H1 (cell line): ENCODE data around the gene TUBB2B.

Experiments
- CEBPB ChIP-seq: IDR thresholded peaks from 2 replicates; pipeline ENCODE4 v1.6.1; 2012; ENCODE audit warnings: low read depth, low read length
- CTCF ChIP-seq, 3 experiments: IDR thresholded peaks; 1 replicate in 2 of 3; 2 replicates in 1 of 3; pipeline versions ENCODE4 v1.5.1 to v1.6.1; 2011; ENCODE audit warnings: low read length in 3 of 3, mild to moderate bottlenecking in 3 of 3, inconsistent platforms in 2 of 3, low read depth in 1 of 3, moderate library complexity in 1 of 3; ENCODE audit not compliant: insufficient read depth in 1 of 3; ENCODE audit errors: control extremely low read depth in 1 of 3
- NRF1 ChIP-seq: IDR thresholded peaks from 2 replicates; pipeline ENCODE4 v1.6.1; 2011; ENCODE audit warnings: mild to moderate bottlenecking, low read depth, low read length, improper control_type of control experiment
- TEAD4 ChIP-seq: IDR thresholded peaks from 2 replicates; pipeline ENCODE4 v1.6.1; 2012; ENCODE audit warnings: low read depth, low read length, inconsistent platforms, mixed read lengths
- YY1 ChIP-seq: IDR thresholded peaks from 2 replicates; pipeline ENCODE4 v1.6.1; 2011; ENCODE audit warnings: low read depth, mild to moderate bottlenecking, low read length

DNA sequence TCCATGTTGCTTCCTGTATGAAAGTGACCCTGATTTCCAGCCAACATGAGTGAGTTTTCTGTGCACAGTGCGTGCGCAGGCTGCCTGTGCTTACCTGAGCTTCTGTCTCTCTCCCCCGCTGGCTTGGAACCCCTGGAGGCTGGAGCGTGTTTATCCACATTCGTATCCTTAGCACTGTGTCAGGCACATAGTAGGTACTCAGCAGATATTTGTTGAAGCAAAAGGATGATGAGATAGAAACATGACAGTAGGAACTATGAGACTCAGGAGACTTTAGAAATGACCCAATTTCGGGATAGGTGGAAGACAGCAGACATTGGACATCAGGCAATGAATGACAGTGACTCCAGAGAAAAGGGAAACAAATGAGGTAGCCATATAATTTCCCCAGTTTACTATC is 15.2 kb downstream of the TUBB2B start:
- TF ChIP-seq TEAD4 (no peak), CTCF (IDR thresholded peaks at IDR 0.05; ENCODE audit: control extremely low read depth in 1 of 3, insufficient read depth in 1 of 3, low read depth in 1 of 3, low read length in 3 of 3) (no peak), CEBPB (no peak), YY1 (no peak), NRF1 (no peak)
